ENCODE data around the gene LBH. TPM values are rescaled to one million over a fixed set of nuclear protein-coding genes. Genes with fewer than 3 reads are reported as not detected.

Gene LBH
- total RNA-seq, 2 experiments from 2014 or later = 3.0 to 3.7 TPM

GRCh38 chr2:30252723-30253701 is 21.7 kb downstream of the LBH start:
- intact Hi-C loops (cut with micrococcal nuclease; ENCODE audit: unreplicated experiment) = no loop called here
- no peaks in the 10 kb centered on the region for H3K9me2 ChIP-seq (ENCODE audit: insufficient read depth, low read length)
- no peaks in the 10 kb centered on the region for H4K20me1 ChIP-seq (ENCODE audit: insufficient read depth, low read length)
- ChIA-PET CTCF (ENCODE audit: unreplicated experiment) (no interaction called here), POLR2A (interaction anchor here (1.0 to 2.1 kb wide), 2 partner anchors 9 to 14 kb away, joined by 3 to 8 read pairs; no protein-coding TSS in a partner anchor)
- no TSS peak for BruUV-seq (replicated peaks)
- H3K36me3 ChIP-seq (ENCODE audit: insufficient read depth, low read length) = no peaks in the 10 kb centered on the region
- H3K9me3 ChIP-seq (ENCODE audit: low read length) = no peaks in the 10 kb centered on the region
- no peak for DNase-seq (ENCODE audit: low spot score)
- no peaks in the 10 kb centered on the region for H3K79me2 ChIP-seq (ENCODE audit: insufficient read depth, low read depth, low read length)
- no peak for TF ChIP-seq CTCF (conservative IDR thresholded peaks at IDR 0.05; ENCODE audit: low read length)
- TF ChIP-seq EZH2phosphoT487 (IDR thresholded peaks at IDR 0.05; ENCODE audit: borderline replicate concordance, low read depth, low read length) = no peak
- H3K27ac ChIP-seq (ENCODE audit: low read depth, low read length, poor library complexity, severe bottlenecking) = no peak overlapping the region
- no peak overlapping the region for H3K4me3 ChIP-seq (ENCODE audit: low read depth, low read length, poor library complexity, severe bottlenecking)
- H3K4me1 ChIP-seq (ENCODE audit: insufficient read depth, low read length, poor library complexity, severe bottlenecking) = no peaks in the 10 kb centered on the region
- H3K4me2 ChIP-seq (ENCODE audit: low read length) = no peak overlapping the region
- H2AFZ ChIP-seq (ENCODE audit: low read length) = no peak overlapping the region

- no peaks in the 10 kb centered on the region for H4K20me1 ChIP-seq (ENCODE audit: insufficient read depth, low read length)
- intact Hi-C loops (cut with micrococcal nuclease; ENCODE audit: unreplicated experiment) = no loop called here
- no peak overlapping the region for H3K4me2 ChIP-seq (ENCODE audit: low read length)
- CTCF ChIA-PET (ENCODE audit: unreplicated experiment) = no interaction called here
- DNase-seq (ENCODE audit: low spot score) = no peak
- no peaks in the 10 kb centered on the region for H3K9me3 ChIP-seq (ENCODE audit: low read length)
- H3K4me3 ChIP-seq (ENCODE audit: low read depth, low read length, poor library complexity, severe bottlenecking) = no peak overlapping the region
- no peaks in the 10 kb centered on the region for H3K4me1 ChIP-seq (ENCODE audit: insufficient read depth, low read length, poor library complexity, severe bottlenecking)
- BruUV-seq (replicated peaks) = no TSS peak
- H3K36me3 ChIP-seq (ENCODE audit: insufficient read depth, low read length) = no peaks in the 10 kb centered on the region
- POLR2A ChIA-PET = interaction anchor here (1.1 to 2.1 kb wide), 2 partner anchors 9 to 10 kb away, joined by 3 to 8 read pairs; no protein-coding TSS in a partner anchor
- no peak for TF ChIP-seq EZH2phosphoT487 (IDR thresholded peaks at IDR 0.05; ENCODE audit: borderline replicate concordance, low read depth, low read length)
- no peak for TF ChIP-seq CTCF (conservative IDR thresholded peaks at IDR 0.05; ENCODE audit: low read length)
- H3K79me2 ChIP-seq (ENCODE audit: insufficient read depth, low read depth, low read length) = no peaks in the 10 kb centered on the region
- H2AFZ ChIP-seq (ENCODE audit: low read length) = no peak overlapping the region
- no peaks in the 10 kb centered on the region for H3K9me2 ChIP-seq (ENCODE audit: insufficient read depth, low read length)
- H3K27ac ChIP-seq (ENCODE audit: low read depth, low read length, poor library complexity, severe bottlenecking) = no peak overlapping the region
Measured at GRCh38 chr2:30253873-30254684, 22.7 kb downstream of the LBH start.

Measured in OCI-LY7 (cell line).